Mononuclear cell (primary cell): ENCODE data around the gene DCAF15. TPM values are rescaled to one million over a fixed set of nuclear protein-coding genes. Genes with fewer than 3 reads are reported as not detected.
A peak's percentile ranks its signal among the peaks of the same experiment; 100 is the strongest.

Experiments used
- H3K27me3 ChIP-seq: 2 replicates; pipeline ENCODE4 v1.6.0; 2011; ENCODE audit warnings: low read length, control low read depth; ENCODE audit not compliant: insufficient read depth
- H3K4me1 ChIP-seq: 2 replicates; pipeline ENCODE4 v1.5.1; 2011; ENCODE audit warnings: mild to moderate bottlenecking, low read length, control low read depth; ENCODE audit not compliant: insufficient read depth
- H3K4me3 ChIP-seq: 2 replicates; pipeline ENCODE4 v1.5.1; 2011; ENCODE audit warnings: mild to moderate bottlenecking, low read length, moderate library complexity
- H3K9me3 ChIP-seq: 2 replicates; pipeline ENCODE4 v1.5.1; 2011; ENCODE audit warnings: low read depth, mild to moderate bottlenecking, control low read depth, low read length
- total RNA-seq: library from RNA; depleted of rRNA; stranded (reverse); fragments of >200 nt; gene quantifications from one replicate; pipeline ENCODE4 v1.2.3, GENCODE V29; 2012

Gene DCAF15
- total RNA-seq, 1 donor: 26.1 TPM

GRCh38 chr19:13942023-13942684 lies 10.2 kb upstream of the DCAF15 start:
- Histone ChIP-seq H3K4me1 (no peaks in the 10 kb centered on the region), H3K9me3 (no peaks in the 10 kb centered on the region), H3K27me3 (peaks cover 3% of the 10 kb centered on the region), H3K4me3 (no peak overlapping the region)

GRCh38 chr19:13946414-13946813 lies 5.9 kb upstream of the DCAF15 start:
- Histone ChIP-seq H3K9me3 (no peaks in the 10 kb centered on the region), H3K27me3 (no peaks in the 10 kb centered on the region), H3K4me3 (no peak overlapping the region), H3K4me1 (no peaks in the 10 kb centered on the region)

GRCh38 chr19:13951043-13951442 lies 1.3 kb upstream of the DCAF15 start:
- H3K4me1 ChIP-seq: peaks cover 18% of the 10 kb centered on the region
- H3K4me3 ChIP-seq: no peak overlapping the region
- no peaks in the 10 kb centered on the region for H3K27me3 ChIP-seq
- no peaks in the 10 kb centered on the region for H3K9me3 ChIP-seq

- Histone ChIP-seq H3K27me3 (no peaks in the 10 kb centered on the region), H3K4me3 (peak overlapping the region; percentile 49), H3K4me1 (peaks cover 18% of the 10 kb centered on the region), H3K9me3 (no peaks in the 10 kb centered on the region)
Observed at GRCh38 chr19:13951799-13952153, 533 bp upstream of the DCAF15 start.

GRCh38 chr19:13952931-13953531 lies 722 bp downstream of the DCAF15 start:
- no peaks in the 10 kb centered on the region for H3K27me3 ChIP-seq
- no peaks in the 10 kb centered on the region for H3K9me3 ChIP-seq
- H3K4me1 ChIP-seq: peaks cover 18% of the 10 kb centered on the region
- peak overlapping the region; percentile 48 for H3K4me3 ChIP-seq

GRCh38 chr19:13954185-13954584 lies 1.9 kb downstream of the DCAF15 start:
- Histone ChIP-seq H3K9me3 (no peaks in the 10 kb centered on the region), H3K27me3 (no peaks in the 10 kb centered on the region), H3K4me1 (peaks cover 18% of the 10 kb centered on the region), H3K4me3 (no peak overlapping the region)

- H3K4me1 ChIP-seq: peaks cover 18% of the 10 kb centered on the region
- no peak overlapping the region for H3K4me3 ChIP-seq
- no peaks in the 10 kb centered on the region for H3K27me3 ChIP-seq
- H3K9me3 ChIP-seq: no peaks in the 10 kb centered on the region
Observed at GRCh38 chr19:13955662-13956364, 3.5 kb downstream of the DCAF15 start.

GRCh38 chr19:13956365-13956744 lies 4.0 kb downstream of the DCAF15 start:
- Histone ChIP-seq H3K27me3 (no peaks in the 10 kb centered on the region), H3K9me3 (no peaks in the 10 kb centered on the region), H3K4me3 (no peak overlapping the region), H3K4me1 (peaks cover 18% of the 10 kb centered on the region)

GRCh38 chr19:13957051-13957450 lies 4.7 kb downstream of the DCAF15 start:
- Histone ChIP-seq H3K4me1 (peaks cover 12% of the 10 kb centered on the region), H3K27me3 (no peaks in the 10 kb centered on the region), H3K9me3 (no peaks in the 10 kb centered on the region), H3K4me3 (no peak overlapping the region)

- no peaks in the 10 kb centered on the region for H3K9me3 ChIP-seq
- H3K4me1 ChIP-seq: peaks cover 10% of the 10 kb centered on the region
- H3K27me3 ChIP-seq: no peaks in the 10 kb centered on the region
- no peak overlapping the region for H3K4me3 ChIP-seq
Observed at GRCh38 chr19:13958043-13958442, 5.7 kb downstream of the DCAF15 start.

- Histone ChIP-seq H3K27me3 (no peaks in the 10 kb centered on the region), H3K4me3 (no peak overlapping the region), H3K9me3 (no peaks in the 10 kb centered on the region), H3K4me1 (no peaks in the 10 kb centered on the region)
Observed at GRCh38 chr19:13959141-13959961, 7.0 kb downstream of the DCAF15 start.

GRCh38 chr19:13959962-13960862 lies 7.9 kb downstream of the DCAF15 start:
- no peaks in the 10 kb centered on the region for H3K4me1 ChIP-seq
- no peaks in the 10 kb centered on the region for H3K9me3 ChIP-seq
- H3K27me3 ChIP-seq: no peaks in the 10 kb centered on the region
- H3K4me3 ChIP-seq: no peak overlapping the region

- no peak overlapping the region for H3K4me3 ChIP-seq
- H3K27me3 ChIP-seq: no peaks in the 10 kb centered on the region
- no peaks in the 10 kb centered on the region for H3K4me1 ChIP-seq
- H3K9me3 ChIP-seq: no peaks in the 10 kb centered on the region
Observed at GRCh38 chr19:13960863-13961784, 8.8 kb downstream of the DCAF15 start.
